ENCODE data around the gene FBXL7.

Gene FBXL7

DNA sequence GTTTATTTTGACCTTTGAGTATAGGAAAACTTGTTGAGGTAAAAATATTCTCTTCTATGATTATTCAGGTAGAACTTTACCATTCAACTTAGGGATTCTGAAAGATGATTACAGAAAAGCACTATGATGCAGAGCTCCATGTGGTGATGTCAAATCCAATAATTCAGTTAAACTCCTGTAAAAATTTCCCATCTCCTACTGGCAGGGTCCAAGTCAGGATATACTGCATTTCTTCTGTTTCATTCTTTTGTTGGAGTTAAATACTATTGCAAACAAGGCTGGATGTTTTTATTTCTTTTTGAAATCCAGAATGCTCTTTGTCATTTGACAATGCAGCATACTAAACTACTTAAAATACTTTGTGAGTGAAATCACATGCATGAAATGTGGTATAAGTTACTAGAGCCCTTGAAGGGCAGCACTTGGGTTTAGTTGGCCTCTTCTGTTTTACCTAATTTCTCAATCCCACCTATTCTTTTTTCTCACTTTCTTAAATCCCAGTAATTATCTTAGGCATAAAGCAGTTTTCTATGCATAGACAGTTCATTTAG is 204.5 kb downstream of the FBXL7 start:
- H3K4me3 ChIP-seq (ENCODE audit: low read length) = no peak overlapping the region
- H4K20me1 ChIP-seq (ENCODE audit: insufficient read depth, low read length) = no peaks in the 10 kb centered on the region
- H3K9ac ChIP-seq (ENCODE audit: low read length) = no peak overlapping the region
- no peaks in the 10 kb centered on the region for H3K9me3 ChIP-seq (ENCODE audit: insufficient read depth, low read length)
- no peak overlapping the region for H3K27ac ChIP-seq (ENCODE audit: low read length)
- no peak overlapping the region for H3K4me2 ChIP-seq (ENCODE audit: low read length)
- no peak for TF ChIP-seq EZH2phosphoT487 (IDR thresholded peaks at IDR 0.05; ENCODE audit: low read depth)
- TF ChIP-seq, protein P1, sequence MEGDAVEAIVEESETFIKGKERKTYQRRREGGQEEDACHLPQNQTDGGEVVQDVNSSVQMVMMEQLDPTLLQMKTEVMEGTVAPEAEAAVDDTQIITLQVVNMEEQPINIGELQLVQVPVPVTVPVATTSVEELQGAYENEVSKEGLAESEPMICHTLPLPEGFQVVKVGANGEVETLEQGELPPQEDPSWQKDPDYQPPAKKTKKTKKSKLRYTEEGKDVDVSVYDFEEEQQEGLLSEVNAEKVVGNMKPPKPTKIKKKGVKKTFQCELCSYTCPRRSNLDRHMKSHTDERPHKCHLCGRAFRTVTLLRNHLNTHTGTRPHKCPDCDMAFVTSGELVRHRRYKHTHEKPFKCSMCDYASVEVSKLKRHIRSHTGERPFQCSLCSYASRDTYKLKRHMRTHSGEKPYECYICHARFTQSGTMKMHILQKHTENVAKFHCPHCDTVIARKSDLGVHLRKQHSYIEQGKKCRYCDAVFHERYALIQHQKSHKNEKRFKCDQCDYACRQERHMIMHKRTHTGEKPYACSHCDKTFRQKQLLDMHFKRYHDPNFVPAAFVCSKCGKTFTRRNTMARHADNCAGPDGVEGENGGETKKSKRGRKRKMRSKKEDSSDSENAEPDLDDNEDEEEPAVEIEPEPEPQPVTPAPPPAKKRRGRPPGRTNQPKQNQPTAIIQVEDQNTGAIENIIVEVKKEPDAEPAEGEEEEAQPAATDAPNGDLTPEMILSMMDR (IDR thresholded peaks at IDR 0.05; ENCODE audit: low read depth, low read length) = no peak
- no peaks in the 10 kb centered on the region for H3K79me2 ChIP-seq (ENCODE audit: low read length)
- H3K4me1 ChIP-seq (ENCODE audit: low read length) = no peaks in the 10 kb centered on the region
- no peaks in the 10 kb centered on the region for H3K27me3 ChIP-seq (ENCODE audit: low read depth, low read length)
- no peaks in the 10 kb centered on the region for H3K36me3 ChIP-seq (replicated peaks; ENCODE audit: low read depth, low read length)
- no peak overlapping the region for H2AFZ ChIP-seq (ENCODE audit: low read depth, low read length)

GRCh38 chr5:15707631-15708030 is 207.7 kb downstream of the FBXL7 start:
- no peaks in the 10 kb centered on the region for H3K79me2 ChIP-seq (ENCODE audit: low read length)
- H3K9ac ChIP-seq (ENCODE audit: low read length) = no peak overlapping the region
- H3K27ac ChIP-seq (ENCODE audit: low read length) = no peak overlapping the region
- H3K9me3 ChIP-seq (ENCODE audit: insufficient read depth, low read length) = no peaks in the 10 kb centered on the region
- no peaks in the 10 kb centered on the region for H4K20me1 ChIP-seq (ENCODE audit: insufficient read depth, low read length)
- no peak overlapping the region for H3K4me3 ChIP-seq (ENCODE audit: low read length)
- no peak for TF ChIP-seq EZH2phosphoT487 (IDR thresholded peaks at IDR 0.05; ENCODE audit: low read depth)
- TF ChIP-seq, protein P1 (IDR thresholded peaks at IDR 0.05; ENCODE audit: low read depth, low read length) = no peak
- H2AFZ ChIP-seq (ENCODE audit: low read depth, low read length) = no peak overlapping the region
- H3K36me3 ChIP-seq (replicated peaks; ENCODE audit: low read depth, low read length) = no peaks in the 10 kb centered on the region
- no peak overlapping the region for H3K4me2 ChIP-seq (ENCODE audit: low read length)
- no peaks in the 10 kb centered on the region for H3K27me3 ChIP-seq (ENCODE audit: low read depth, low read length)
- no peaks in the 10 kb centered on the region for H3K4me1 ChIP-seq (ENCODE audit: low read length)

- no peaks in the 10 kb centered on the region for H3K4me1 ChIP-seq (ENCODE audit: low read length)
- H4K20me1 ChIP-seq (ENCODE audit: insufficient read depth, low read length) = no peaks in the 10 kb centered on the region
- no peak overlapping the region for H2AFZ ChIP-seq (ENCODE audit: low read depth, low read length)
- H3K27ac ChIP-seq (ENCODE audit: low read length) = no peak overlapping the region
- no peaks in the 10 kb centered on the region for H3K79me2 ChIP-seq (ENCODE audit: low read length)
- H3K9ac ChIP-seq (ENCODE audit: low read length) = no peak overlapping the region
- no peaks in the 10 kb centered on the region for H3K36me3 ChIP-seq (replicated peaks; ENCODE audit: low read depth, low read length)
- H3K4me2 ChIP-seq (ENCODE audit: low read length) = no peak overlapping the region
- H3K4me3 ChIP-seq (ENCODE audit: low read length) = no peak overlapping the region
- TF ChIP-seq, protein P1 (IDR thresholded peaks at IDR 0.05; ENCODE audit: low read depth, low read length) = no peak
- TF ChIP-seq EZH2phosphoT487 (IDR thresholded peaks at IDR 0.05; ENCODE audit: low read depth) = no peak
- no peaks in the 10 kb centered on the region for H3K27me3 ChIP-seq (ENCODE audit: low read depth, low read length)
- no peaks in the 10 kb centered on the region for H3K9me3 ChIP-seq (ENCODE audit: insufficient read depth, low read length)
Measured at GRCh38 chr5:15711892-15712291, 211.9 kb downstream of the FBXL7 start.

DNA sequence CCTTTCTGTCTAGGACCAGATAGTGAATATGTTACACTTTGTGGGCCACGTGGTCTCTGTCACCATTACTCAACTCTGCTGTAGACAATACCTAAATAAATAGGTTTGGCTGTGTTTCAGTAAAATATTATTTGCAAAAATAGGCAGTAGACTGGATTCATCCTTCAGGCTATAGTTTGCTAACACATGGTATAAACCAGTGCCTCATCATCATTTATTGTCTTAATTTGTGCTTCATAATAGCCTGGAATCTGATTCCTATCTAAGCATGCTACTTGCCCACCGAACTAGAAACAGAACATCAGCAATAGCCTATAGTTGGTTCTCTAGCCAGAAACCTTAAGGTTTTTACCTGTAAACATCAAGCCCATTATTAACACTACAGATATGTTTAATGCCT is 215.6 kb downstream of the FBXL7 start:
- no peak overlapping the region for H2AFZ ChIP-seq (ENCODE audit: low read depth, low read length)
- H3K4me3 ChIP-seq (ENCODE audit: low read length) = no peak overlapping the region
- no peaks in the 10 kb centered on the region for H4K20me1 ChIP-seq (ENCODE audit: insufficient read depth, low read length)
- no peaks in the 10 kb centered on the region for H3K9me3 ChIP-seq (ENCODE audit: insufficient read depth, low read length)
- no peaks in the 10 kb centered on the region for H3K27me3 ChIP-seq (ENCODE audit: low read depth, low read length)
- no peaks in the 10 kb centered on the region for H3K4me1 ChIP-seq (ENCODE audit: low read length)
- TF ChIP-seq EZH2phosphoT487 (IDR thresholded peaks at IDR 0.05; ENCODE audit: low read depth) = no peak
- TF ChIP-seq, protein P1 (IDR thresholded peaks at IDR 0.05; ENCODE audit: low read depth, low read length) = no peak
- no peaks in the 10 kb centered on the region for H3K36me3 ChIP-seq (replicated peaks; ENCODE audit: low read depth, low read length)
- no peak overlapping the region for H3K27ac ChIP-seq (ENCODE audit: low read length)
- H3K4me2 ChIP-seq (ENCODE audit: low read length) = no peak overlapping the region
- H3K79me2 ChIP-seq (ENCODE audit: low read length) = no peaks in the 10 kb centered on the region
- no peak overlapping the region for H3K9ac ChIP-seq (ENCODE audit: low read length)

Measured in OCI-LY3 (cell line).